Fibroblast of skin of abdomen (primary cell): ENCODE measurements around the gene PLEKHG1.

ENCODE experiments used
- DNase-seq: peaks from one replicate; pipeline ENCODE4 v3.0.0-alpha.2; 2013

PLEKHG1 gene

GRCh38 chr6:150620244-150620643, 20.6 kb downstream of the PLEKHG1 start:
- DNase-seq, result no peak

GRCh38 chr6:150620763-150621162, 21.1 kb downstream of the PLEKHG1 start:
- no peak for DNase-seq

GRCh38 chr6:150622476-150622875, 22.8 kb downstream of the PLEKHG1 start:
- no peak for DNase-seq

GRCh38 chr6:150622941-150623874, 23.5 kb downstream of the PLEKHG1 start:
- DNase-seq, result no peak

GRCh38 chr6:150624191-150624590, 24.5 kb downstream of the PLEKHG1 start:
- no peak for DNase-seq

- DNase-seq, result no peak
These were observed 26.2 kb downstream of the PLEKHG1 start for GRCh38 chr6:150625927-150626326.

GRCh38 chr6:150627154-150627553, 27.5 kb downstream of the PLEKHG1 start:
- no peak for DNase-seq

GRCh38 chr6:150627585-150628025, 27.9 kb downstream of the PLEKHG1 start:
- DNase-seq, result peak; percentile 70

- no peak for DNase-seq
These were observed 29.2 kb downstream of the PLEKHG1 start for GRCh38 chr6:150628908-150629307.

GRCh38 chr6:150631283-150631983, 31.7 kb downstream of the PLEKHG1 start:
- no peak for DNase-seq

- DNase-seq, result no peak
These were observed 32.4 kb downstream of the PLEKHG1 start for GRCh38 chr6:150631984-150632642.

- no peak for DNase-seq
These were observed 33.2 kb downstream of the PLEKHG1 start for GRCh38 chr6:150632785-150633485.

- no peak for DNase-seq
These were observed 33.8 kb downstream of the PLEKHG1 start for GRCh38 chr6:150633486-150633834.

GRCh38 chr6:150634176-150634963, 34.7 kb downstream of the PLEKHG1 start:
- peak; percentile 83 for DNase-seq

GRCh38 chr6:150634964-150635292, 35.2 kb downstream of the PLEKHG1 start:
- DNase-seq, result no peak

GRCh38 chr6:150635906-150636514, 36.3 kb downstream of the PLEKHG1 start:
- DNase-seq, result no peak

GRCh38 chr6:150636808-150637207, 37.1 kb downstream of the PLEKHG1 start:
- no peak for DNase-seq

- DNase-seq, result no peak
These were observed 37.6 kb downstream of the PLEKHG1 start for GRCh38 chr6:150637266-150637665.

GRCh38 chr6:150638267-150638666, 38.6 kb downstream of the PLEKHG1 start:
- DNase-seq, result no peak

- no peak for DNase-seq
These were observed 39.1 kb downstream of the PLEKHG1 start for GRCh38 chr6:150638765-150639164.

GRCh38 chr6:150639823-150640331, 40.2 kb downstream of the PLEKHG1 start:
- DNase-seq, result no peak
